ENCODE results near the gene LPAR1.

The LPAR1 gene

GRCh38 chr9:111037356-111037707 is 938 bp downstream of the LPAR1 start:
- no peak for DNase-seq

- no peak for DNase-seq
These were observed 1.3 kb downstream of the LPAR1 start for GRCh38 chr9:111036946-111037345.

DNA sequence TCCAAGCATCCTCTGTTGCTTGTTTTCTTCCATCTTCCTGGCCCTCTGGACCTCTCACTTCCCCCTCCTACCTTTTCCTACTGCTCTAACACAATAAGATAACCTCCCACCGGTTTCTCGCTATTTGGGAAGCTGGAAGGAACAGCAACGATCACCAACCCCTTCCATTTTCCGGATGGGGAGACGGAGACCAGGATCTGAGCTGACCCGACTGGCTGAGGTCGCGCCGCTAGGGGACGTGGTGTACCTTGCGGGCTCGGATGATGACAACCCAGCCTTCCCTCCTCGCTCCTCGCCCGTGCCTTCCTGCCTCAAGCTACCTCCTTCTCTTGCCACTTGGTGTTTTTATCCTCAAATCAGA is 1.9 kb downstream of the LPAR1 start:
- DNase-seq, result no peak

DNA sequence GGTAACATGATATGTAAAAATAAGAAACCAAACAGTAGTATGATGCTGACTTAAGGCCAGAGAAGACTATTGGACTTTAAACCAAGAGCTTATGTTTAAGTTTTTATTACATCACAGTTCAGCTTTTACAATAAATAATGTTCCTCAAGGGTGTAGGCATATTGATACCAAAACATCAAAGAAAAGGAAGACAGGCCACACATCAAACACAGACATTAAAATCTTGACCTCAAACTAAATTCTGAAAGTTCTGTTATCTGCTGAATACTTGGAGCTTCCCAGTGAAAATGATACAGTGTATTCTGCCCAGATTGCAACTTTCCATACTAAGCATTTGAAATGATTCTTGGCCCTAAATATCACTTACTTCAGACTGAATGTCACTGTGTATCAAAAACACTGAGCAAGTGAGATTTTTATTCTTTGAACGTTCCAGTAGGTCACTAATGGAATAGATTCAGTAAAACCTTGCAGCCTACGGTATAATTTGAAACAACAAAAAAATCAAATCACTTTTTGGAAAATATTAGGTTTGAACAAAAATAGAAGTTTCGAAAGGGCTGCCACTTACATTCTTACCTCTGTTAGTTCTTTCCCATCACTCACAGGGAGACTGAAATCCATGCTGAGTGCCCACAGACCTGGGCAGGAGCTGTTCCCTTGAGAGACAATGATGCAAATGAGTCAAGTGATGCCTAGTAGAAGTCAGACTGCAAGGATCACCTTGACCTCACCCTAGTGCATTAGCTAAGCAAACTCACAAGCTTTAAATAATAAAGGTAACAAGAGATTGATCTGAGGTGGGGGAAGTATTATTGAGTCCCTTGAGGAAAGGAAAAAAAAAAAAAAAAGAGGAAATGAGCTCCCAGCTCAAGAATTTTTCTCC is 2.5 kb downstream of the LPAR1 start:
- DNase-seq, result no peak

- no peak for DNase-seq
These were observed 3.3 kb downstream of the LPAR1 start for GRCh38 chr9:111034898-111035539.

DNA sequence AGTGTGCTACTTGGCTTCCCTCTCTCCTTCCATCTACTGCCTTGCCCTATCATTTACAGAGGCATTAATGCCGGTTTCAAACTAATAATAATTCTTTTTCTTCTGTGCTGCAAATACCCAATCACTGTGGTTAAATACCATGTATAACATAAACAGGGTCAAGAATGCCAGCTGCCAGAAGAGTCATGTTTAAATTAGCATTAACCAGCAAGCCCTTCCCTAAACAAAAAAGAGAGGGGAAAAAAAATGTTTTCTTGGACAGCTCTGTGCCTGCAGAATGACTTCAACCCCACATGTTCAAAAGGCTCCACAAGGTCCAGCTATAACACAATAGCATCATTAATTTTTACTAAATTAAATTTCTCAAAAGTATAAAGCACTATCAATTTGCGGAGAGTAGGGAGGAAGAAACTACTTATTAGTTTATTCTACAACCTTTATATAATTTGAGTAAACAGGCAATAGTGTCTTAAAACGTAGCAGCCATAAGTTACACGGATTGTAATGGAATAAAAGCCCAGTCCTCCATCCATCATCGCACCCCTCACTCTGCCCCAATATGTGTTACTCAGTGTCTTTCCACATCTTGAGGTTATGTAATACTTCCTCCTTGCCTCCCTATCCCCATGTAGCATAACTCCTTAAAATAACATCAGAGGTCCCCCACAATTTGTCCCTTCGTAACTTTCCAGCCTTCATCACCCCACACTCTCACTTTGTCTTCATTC is 3.9 kb downstream of the LPAR1 start:
- DNase-seq, result no peak

DNA sequence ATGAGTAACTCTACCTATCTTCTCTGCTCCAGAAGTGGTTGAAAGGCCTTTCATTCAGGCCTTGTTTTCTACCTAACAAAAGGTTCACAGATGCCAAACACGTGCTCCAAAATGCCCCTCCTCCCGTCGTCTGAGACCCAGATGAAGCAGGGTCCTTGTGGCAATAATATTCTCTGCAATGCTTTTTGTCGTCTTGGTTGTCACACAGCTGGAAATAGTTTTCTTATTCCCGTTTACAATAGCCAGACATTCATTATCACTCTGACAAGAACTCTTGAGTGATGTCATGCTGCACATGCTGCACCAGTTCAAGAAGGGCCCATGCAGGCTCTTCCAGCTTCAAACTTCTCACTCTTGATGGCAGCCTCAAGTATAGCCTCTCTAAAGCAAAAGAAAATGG is 7.8 kb downstream of the LPAR1 start:
- DNase-seq, result no peak

GRCh38 chr9:111029260-111029659 is 9.0 kb downstream of the LPAR1 start:
- no peak for DNase-seq

DNA sequence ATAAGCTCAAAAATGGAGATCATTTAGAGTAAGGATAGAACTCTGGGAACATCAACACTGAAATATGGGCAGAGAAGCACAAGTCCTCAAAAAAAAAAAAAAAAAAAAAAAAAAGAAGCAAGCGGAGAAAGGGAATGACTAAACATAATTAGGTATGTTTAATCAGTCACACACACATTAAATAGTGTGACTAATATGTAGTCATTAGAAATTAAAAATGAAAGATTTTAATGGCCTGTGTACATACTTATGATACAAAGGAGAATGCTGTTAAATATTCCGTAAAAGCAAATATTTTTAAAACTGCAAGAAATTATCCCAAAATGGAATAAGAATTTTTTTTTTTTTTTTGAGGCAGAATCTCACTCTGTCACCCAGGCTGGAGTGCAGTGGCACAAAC is 10.5 kb downstream of the LPAR1 start:
- no peak for DNase-seq

GRCh38 chr9:111023128-111023527 is 15.1 kb downstream of the LPAR1 start:
- DNase-seq, result no peak

DNA sequence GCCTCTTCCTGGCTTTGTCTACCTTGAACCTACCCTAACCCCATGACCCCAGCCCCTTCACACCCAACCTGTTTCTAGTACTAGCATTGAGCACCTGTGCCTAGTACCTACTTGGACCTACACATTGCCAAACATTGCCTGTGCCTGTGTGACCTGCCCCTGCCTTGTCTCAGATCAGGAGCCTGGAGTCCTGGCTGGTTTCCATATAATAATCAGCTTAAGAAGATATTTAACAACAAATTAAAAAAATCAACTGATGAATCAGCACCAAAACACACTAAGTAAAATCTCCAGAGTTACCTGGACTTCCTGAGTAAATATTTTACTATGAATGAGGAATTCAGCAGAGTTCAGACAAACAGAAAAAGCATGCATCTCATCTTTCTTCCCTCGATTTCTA is 17.7 kb downstream of the LPAR1 start:
- DNase-seq, result no peak

GRCh38 chr9:111016426-111017045 is 21.7 kb downstream of the LPAR1 start:
- no peak for DNase-seq

DNA sequence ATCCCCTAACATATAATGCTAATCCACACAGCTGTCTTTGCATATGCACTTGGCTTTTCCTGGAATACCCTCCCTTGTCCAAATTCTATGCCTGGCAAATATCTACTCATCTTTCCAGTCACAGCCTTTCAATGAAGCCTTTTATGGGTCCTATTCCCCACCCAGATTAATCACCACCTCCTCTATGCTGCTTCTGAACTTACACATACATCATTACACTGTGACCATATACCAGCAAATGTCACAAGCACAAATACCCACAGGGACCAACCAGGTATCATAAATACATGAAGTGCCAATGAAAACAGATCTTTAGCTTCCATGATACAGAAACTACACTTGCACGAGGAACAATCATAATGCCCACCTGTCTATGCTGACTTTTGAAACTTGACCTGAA is 22.3 kb downstream of the LPAR1 start:
- no peak for DNase-seq

- no peak for DNase-seq
These were observed 24.6 kb downstream of the LPAR1 start for GRCh38 chr9:111013707-111014106.

GRCh38 chr9:111013250-111013649 is 25.0 kb downstream of the LPAR1 start:
- no peak for DNase-seq

DNA sequence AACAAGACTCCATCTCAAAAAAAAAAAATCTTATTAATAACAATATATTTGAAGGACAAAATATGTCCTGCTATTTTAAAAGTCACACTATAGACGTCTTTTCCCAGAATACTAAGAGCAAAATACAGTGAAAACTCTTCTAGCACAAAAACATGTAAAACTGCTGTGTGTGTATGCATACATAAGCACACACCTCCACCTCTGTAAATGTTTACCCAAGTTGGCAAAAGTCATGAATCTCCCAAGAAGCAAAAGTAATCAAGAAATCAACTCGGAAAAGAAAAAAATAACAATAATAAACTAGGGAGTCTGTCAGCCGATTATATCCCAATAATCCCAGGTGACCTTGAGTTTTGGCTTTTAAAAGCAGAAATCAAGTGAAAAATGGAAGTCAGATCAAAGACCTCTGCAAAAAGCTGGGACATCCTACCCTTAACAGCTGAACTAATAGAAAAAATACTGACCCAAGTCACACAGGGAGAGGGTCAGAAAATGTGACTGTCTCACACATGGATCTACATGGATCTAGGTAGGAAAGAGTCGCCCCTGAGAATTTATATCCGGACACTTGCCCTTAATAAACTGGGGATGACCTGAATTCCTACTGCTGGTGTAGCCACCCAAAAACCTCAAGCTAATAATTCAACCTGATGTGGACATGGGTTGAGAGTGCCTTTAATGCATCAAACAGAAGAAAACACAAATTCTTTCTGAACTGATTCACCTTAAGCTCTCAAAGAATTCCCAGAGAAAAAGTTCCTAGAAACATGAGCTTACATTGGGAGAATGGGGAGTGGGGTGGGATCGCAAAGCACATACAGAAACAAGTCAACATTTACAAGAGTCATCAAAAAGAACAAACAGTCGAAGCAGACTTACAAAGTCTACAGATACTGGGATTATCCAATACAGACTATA is 29.9 kb downstream of the LPAR1 start:
- no peak for DNase-seq

GRCh38 chr9:111005746-111006470 is 32.4 kb downstream of the LPAR1 start:
- DNase-seq, result no peak

- no peak for DNase-seq
These were observed 33.3 kb downstream of the LPAR1 start for GRCh38 chr9:111004936-111005335.

- DNase-seq, result no peak
These were observed 35.1 kb downstream of the LPAR1 start for GRCh38 chr9:111003182-111003581.

DNA sequence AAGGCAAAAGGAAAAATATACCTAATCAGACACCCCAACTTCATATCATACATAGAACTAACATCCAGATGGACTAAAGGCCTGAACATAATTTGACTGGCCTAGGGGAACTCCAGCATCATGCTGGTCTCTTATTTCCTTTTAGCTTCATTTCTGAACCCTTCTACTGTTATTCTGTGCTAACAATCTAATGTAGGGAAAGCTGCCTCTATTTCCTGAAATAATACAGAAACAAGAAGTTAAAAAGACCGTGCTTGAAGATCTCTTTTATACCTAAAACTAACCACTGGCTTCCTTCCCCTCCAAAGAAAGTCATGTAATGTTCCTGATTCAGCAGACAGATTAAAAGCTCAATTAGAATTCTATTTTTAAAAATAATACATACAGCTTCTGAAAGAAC is 36.7 kb downstream of the LPAR1 start:
- DNase-seq, result no peak

DNA sequence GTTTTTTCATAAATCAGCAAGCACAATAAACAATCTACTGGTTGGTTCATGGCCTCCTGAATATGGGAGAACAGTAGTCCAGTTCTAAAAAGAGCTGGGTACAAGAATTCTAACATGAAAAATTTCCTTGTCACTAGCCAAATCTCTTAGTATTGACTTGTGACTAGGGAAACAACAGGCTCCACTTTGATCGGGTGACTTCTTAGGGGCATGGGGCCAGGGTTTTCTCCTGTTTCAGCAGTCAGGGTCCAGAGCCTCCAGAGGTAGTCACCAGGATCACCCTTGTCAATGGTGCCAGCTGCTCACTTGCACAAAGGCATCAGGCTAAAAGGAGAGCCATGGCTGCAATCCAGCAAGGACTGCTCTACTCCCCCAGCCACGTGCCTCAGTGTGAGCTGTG is 38.1 kb downstream of the LPAR1 start:
- no peak for DNase-seq

GRCh38 chr9:110999379-110999778 is 38.9 kb downstream of the LPAR1 start:
- no peak for DNase-seq

Measured in activated T-cell treated with anti-CD3 and anti-CD28 coated beads, Interleukin-2, amount 50 U/mL, for 48 hours (primary cell).